Natural killer cell (primary cell): ENCODE measurements around the gene SAMD9L. TPM values are rescaled to one million over a fixed set of nuclear protein-coding genes. Genes with fewer than 3 reads are reported as not detected.

Source experiments
- ATAC-seq, 3 donors: fragments of 150-1000 bp in 2 of 3; fragments of 200-7000 bp in 1 of 3; cut with Tn5 transposase; 1 replicate in 1 of 3; 2 replicates in 2 of 3; pipeline ENCODE4 v1.10.0; 2021; ENCODE audit warnings: mild to moderate bottlenecking in 2 of 3, moderate library complexity in 2 of 3
- DNase-seq, 2 donors: peaks; one replicate each; pipeline versions ENCODE4 v3.0.0 to v3.0.0-alpha.2; 2013 to 2021; ENCODE audit warnings: mixed read lengths in 1 of 2
- H3K27ac ChIP-seq: one replicate; pipeline ENCODE4 v1.5.1; 2013; ENCODE audit warnings: mild to moderate bottlenecking, low read length
- H3K27me3 ChIP-seq: one replicate; pipeline ENCODE4 v1.6.1; 2013; ENCODE audit warnings: low read length; ENCODE audit not compliant: control insufficient read depth, insufficient read depth
- H3K36me3 ChIP-seq: one replicate; pipeline ENCODE4 v1.6.1; 2013; ENCODE audit warnings: low read length; ENCODE audit not compliant: control insufficient read depth, insufficient read depth
- H3K4me1 ChIP-seq: one replicate; pipeline ENCODE4 v1.6.1; 2013; ENCODE audit warnings: low read length; ENCODE audit not compliant: control insufficient read depth, insufficient read depth
- H3K4me3 ChIP-seq: one replicate; pipeline ENCODE4 v1.5.1; 2013; ENCODE audit warnings: low read length
- H3K9me3 ChIP-seq: one replicate; pipeline ENCODE4 v1.6.1; 2013; ENCODE audit warnings: low read length; ENCODE audit not compliant: control insufficient read depth, insufficient read depth
- H3K27ac Mint-ChIP-seq, 2 donors: one replicate each; pipeline ENCODE4 v1.8.0; 2022; ENCODE audit warnings: mild to moderate bottlenecking in 2 of 2, mixed read lengths in 2 of 2, moderate library complexity in 1 of 2
- H3K27me3 Mint-ChIP-seq, 2 donors: one replicate each; pipeline ENCODE4 v1.8.0; 2022; ENCODE audit warnings: low read depth in 2 of 2, mixed read lengths in 2 of 2
- H3K36me3 Mint-ChIP-seq: one replicate; pipeline ENCODE4 v1.8.0; 2022; ENCODE audit warnings: mixed read lengths
- H3K4me1 Mint-ChIP-seq, 2 donors: one replicate each; pipeline ENCODE4 v1.8.0; 2022; ENCODE audit warnings: mixed read lengths in 2 of 2
- H3K4me3 Mint-ChIP-seq: one replicate; pipeline ENCODE4 v1.8.0; 2022; ENCODE audit warnings: mild to moderate bottlenecking, moderate library complexity, mixed read lengths
- H3K9me3 Mint-ChIP-seq, 2 donors: one replicate each; pipeline ENCODE4 v1.8.0; 2022; ENCODE audit warnings: mixed read lengths in 2 of 2
- CTCF ChIP-seq: fragments of 200-600 bp; IDR thresholded peaks from one replicate; pipeline ENCODE4 v1.8.0; 2022; ENCODE audit warnings: antibody characterized with exemption
- WGBS: methylation state at CpG from one replicate; pipeline ENCODE4 v1.1.7; 2013; ENCODE audit warnings: missing lambda C conversion rate; ENCODE audit not compliant: insufficient coverage; 5-methylcytosine and 5-hydroxymethylcytosine counted together
- intact Hi-C: fragments of 100-400 bp; cut with micrococcal nuclease; formaldehyde crosslinking; loops from one replicate; pipeline ENCODE4 v1.14.2; 2022
- total RNA-seq, 4 donors: library from RNA; stranded (reverse); fragments of 120-200 nt in 1 of 4; gene quantifications; one replicate each; pipeline versions ENCODE4 v1.2.3 to v1.2.4, GENCODE V29; 2013 to 2022

SAMD9L gene
- total RNA-seq, 3 donors from 2014 or later (not counting 1 experiment from before 2014, with no cell fraction given) = 49.2 to 62.4 (median 49.9) TPM

- intact Hi-C loops = no loop called here
Observed at GRCh38 chr7:93161181-93161762, 13.1 kb upstream of the SAMD9L start.

DNA sequence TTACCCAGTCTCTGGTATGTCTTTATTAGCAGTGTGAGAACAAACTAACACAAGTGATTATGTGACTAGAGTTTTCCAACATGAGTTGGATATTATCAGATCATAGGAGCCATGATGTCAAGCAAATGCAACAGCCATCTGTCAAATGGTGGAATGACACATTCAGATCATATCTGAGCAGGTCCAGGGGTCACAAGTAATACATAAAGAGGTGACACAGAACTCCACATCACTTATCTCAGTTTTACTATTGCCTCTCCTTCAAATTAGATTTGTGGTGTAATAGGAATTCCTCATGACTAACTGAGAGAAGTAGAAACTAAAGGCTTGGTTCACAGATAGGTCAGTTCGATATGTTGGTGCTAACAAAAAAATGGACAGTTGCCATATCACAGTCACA lies 12.2 kb upstream of the SAMD9L start:
- Mint-ChIP-seq H3K27ac (no peak overlapping the region), H3K9me3 (no peaks in the 10 kb centered on the region), H3K36me3 (no peaks in the 10 kb centered on the region), H3K4me1 (no peaks in the 10 kb centered on the region), H3K27me3 (peaks cover 14 to 30% of the 10 kb centered on the region in 2 donors), H3K4me3 (no peak overlapping the region)
- H3K36me3 ChIP-seq = no peaks in the 10 kb centered on the region
- DNase-seq = no peak
- no peak overlapping the region for H3K4me3 ChIP-seq
- peaks cover 4% of the 10 kb centered on the region for H3K9me3 ChIP-seq
- no peak for ATAC-seq
- no CpG with 5 or more reads among the region's 1 CpG for WGBS
- no peak for TF ChIP-seq CTCF
- no peak overlapping the region for H3K27ac ChIP-seq
- intact Hi-C loops = no loop called here
- no peaks in the 10 kb centered on the region for H3K4me1 ChIP-seq
- H3K27me3 ChIP-seq = no peaks in the 10 kb centered on the region

More at GRCh38 chr7:93161181-93161762, 13.1 kb upstream of the SAMD9L start:
- Histone ChIP-seq H3K36me3 (no peaks in the 10 kb centered on the region), H3K27me3 (no peaks in the 10 kb centered on the region), H3K9me3 (peaks cover 4% of the 10 kb centered on the region), H3K4me1 (no peaks in the 10 kb centered on the region), H3K4me3 (no peak overlapping the region), H3K27ac (no peak overlapping the region)
- H3K27ac Mint-ChIP-seq = no peak overlapping the region
- H3K4me1 Mint-ChIP-seq = no peaks in the 10 kb centered on the region
- no peak for DNase-seq
- H3K9me3 Mint-ChIP-seq = no peaks in the 10 kb centered on the region
- no peaks in the 10 kb centered on the region for H3K36me3 Mint-ChIP-seq
- ATAC-seq = no peak
- H3K27me3 Mint-ChIP-seq = peaks cover 12 to 30% of the 10 kb centered on the region in 2 donors
- WGBS = 91% methylated on average over 3 of the region's 3 CpGs
- TF ChIP-seq CTCF = no peak
- no peak overlapping the region for H3K4me3 Mint-ChIP-seq

GRCh38 chr7:93159490-93159889 lies 11.3 kb upstream of the SAMD9L start:
- H3K4me1 ChIP-seq = no peaks in the 10 kb centered on the region
- no peak overlapping the region for H3K27ac ChIP-seq
- H3K27me3 ChIP-seq = no peaks in the 10 kb centered on the region
- WGBS = 98% methylated on average over 3 of the region's 3 CpGs
- Mint-ChIP-seq H3K36me3 (no peaks in the 10 kb centered on the region), H3K4me1 (no peaks in the 10 kb centered on the region), H3K9me3 (no peaks in the 10 kb centered on the region), H3K27me3 (peaks cover 14 to 30% of the 10 kb centered on the region in 2 donors), H3K27ac (no peak overlapping the region), H3K4me3 (no peak overlapping the region)
- ATAC-seq = no peak
- no peaks in the 10 kb centered on the region for H3K36me3 ChIP-seq
- no peak for TF ChIP-seq CTCF
- peaks cover 4% of the 10 kb centered on the region for H3K9me3 ChIP-seq
- intact Hi-C loops = no loop called here
- no peak overlapping the region for H3K4me3 ChIP-seq
- DNase-seq = no peak

DNA sequence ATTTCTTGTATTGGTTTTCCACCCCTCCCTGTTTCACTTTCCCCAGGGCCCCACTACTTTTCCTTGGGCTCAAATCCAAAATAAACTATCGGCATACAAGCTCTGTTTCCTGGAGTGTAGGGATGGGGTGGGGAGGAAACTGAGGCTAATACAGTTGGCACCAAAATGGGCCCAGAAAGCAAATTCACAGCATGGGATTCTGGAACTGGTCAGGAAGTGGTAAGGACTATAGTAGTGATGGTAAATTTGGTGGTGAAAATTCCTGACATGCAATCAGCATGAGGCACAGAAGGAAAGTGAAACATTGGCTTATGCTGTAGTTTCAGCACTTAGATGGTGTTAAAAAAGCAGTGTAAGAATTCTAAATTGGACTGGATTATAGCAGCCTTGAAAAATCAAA lies 8.7 kb upstream of the SAMD9L start:
- Histone ChIP-seq H3K4me3 (no peak overlapping the region), H3K9me3 (peaks cover 1% of the 10 kb centered on the region), H3K27ac (no peak overlapping the region), H3K27me3 (no peaks in the 10 kb centered on the region), H3K36me3 (no peaks in the 10 kb centered on the region), H3K4me1 (no peaks in the 10 kb centered on the region)
- H3K4me3 Mint-ChIP-seq = no peak overlapping the region
- H3K36me3 Mint-ChIP-seq = no peaks in the 10 kb centered on the region
- peaks cover 9 to 30% of the 10 kb centered on the region in 2 donors for H3K27me3 Mint-ChIP-seq
- intact Hi-C loops = no loop called here
- TF ChIP-seq CTCF = no peak
- H3K4me1 Mint-ChIP-seq = no peaks in the 10 kb centered on the region
- DNase-seq (no peak), ATAC-seq (no peak)
- H3K9me3 Mint-ChIP-seq = no peaks in the 10 kb centered on the region
- H3K27ac Mint-ChIP-seq = no peak overlapping the region
- WGBS = 100% methylated on average over 1 of the region's 1 CpG
